Measurements from ENCODE around the gene SNX25. TPM values are rescaled to one million over a fixed set of nuclear protein-coding genes. Genes with fewer than 3 reads are reported as not detected.

SNX25 gene
- polyA plus RNA-seq, 1 donor from 2014 or later, result 6.4 TPM

GRCh38 chr4:185411849-185412248 is 202.5 kb downstream of the SNX25 start:
- Histone ChIP-seq H3K79me2 (replicated peaks; ENCODE audit: insufficient read depth, low read length) (no peaks in the 10 kb centered on the region), H3K27ac (ENCODE audit: low read length) (no peak overlapping the region), H3F3A (ENCODE audit: insufficient read depth, low read length, poor library complexity, severe bottlenecking) (no peaks in the 10 kb centered on the region), H3K36me3 (ENCODE audit: insufficient read depth, low read length) (peaks cover 8% of the 10 kb centered on the region), H3K9me2 (ENCODE audit: insufficient read depth, low read length) (no peaks in the 10 kb centered on the region), H3K4me3 (ENCODE audit: low read length) (no peak overlapping the region), H2AFZ (ENCODE audit: low read depth, low read length) (no peak overlapping the region), H3K9me3 (ENCODE audit: low read length) (no peaks in the 10 kb centered on the region), H3K9ac (ENCODE audit: low read length) (no peak overlapping the region), H4K20me1 (ENCODE audit: insufficient read depth) (no peaks in the 10 kb centered on the region), H3K4me2 (ENCODE audit: low read length) (no peak overlapping the region), H3K27me3 (ENCODE audit: insufficient read depth, low read depth, low read length) (no peaks in the 10 kb centered on the region)
- no peak for TF ChIP-seq RAD21 (conservative IDR thresholded peaks at IDR 0.05)
- no peak for TF ChIP-seq EP300 (conservative IDR thresholded peaks at IDR 0.05; ENCODE audit: poor library complexity, severe bottlenecking)
- TF ChIP-seq POLR2AphosphoS5 (IDR thresholded peaks at IDR 0.05), result no peak

GRCh38 chr4:185412412-185412811 is 203.0 kb downstream of the SNX25 start:
- TF ChIP-seq, protein P1, sequence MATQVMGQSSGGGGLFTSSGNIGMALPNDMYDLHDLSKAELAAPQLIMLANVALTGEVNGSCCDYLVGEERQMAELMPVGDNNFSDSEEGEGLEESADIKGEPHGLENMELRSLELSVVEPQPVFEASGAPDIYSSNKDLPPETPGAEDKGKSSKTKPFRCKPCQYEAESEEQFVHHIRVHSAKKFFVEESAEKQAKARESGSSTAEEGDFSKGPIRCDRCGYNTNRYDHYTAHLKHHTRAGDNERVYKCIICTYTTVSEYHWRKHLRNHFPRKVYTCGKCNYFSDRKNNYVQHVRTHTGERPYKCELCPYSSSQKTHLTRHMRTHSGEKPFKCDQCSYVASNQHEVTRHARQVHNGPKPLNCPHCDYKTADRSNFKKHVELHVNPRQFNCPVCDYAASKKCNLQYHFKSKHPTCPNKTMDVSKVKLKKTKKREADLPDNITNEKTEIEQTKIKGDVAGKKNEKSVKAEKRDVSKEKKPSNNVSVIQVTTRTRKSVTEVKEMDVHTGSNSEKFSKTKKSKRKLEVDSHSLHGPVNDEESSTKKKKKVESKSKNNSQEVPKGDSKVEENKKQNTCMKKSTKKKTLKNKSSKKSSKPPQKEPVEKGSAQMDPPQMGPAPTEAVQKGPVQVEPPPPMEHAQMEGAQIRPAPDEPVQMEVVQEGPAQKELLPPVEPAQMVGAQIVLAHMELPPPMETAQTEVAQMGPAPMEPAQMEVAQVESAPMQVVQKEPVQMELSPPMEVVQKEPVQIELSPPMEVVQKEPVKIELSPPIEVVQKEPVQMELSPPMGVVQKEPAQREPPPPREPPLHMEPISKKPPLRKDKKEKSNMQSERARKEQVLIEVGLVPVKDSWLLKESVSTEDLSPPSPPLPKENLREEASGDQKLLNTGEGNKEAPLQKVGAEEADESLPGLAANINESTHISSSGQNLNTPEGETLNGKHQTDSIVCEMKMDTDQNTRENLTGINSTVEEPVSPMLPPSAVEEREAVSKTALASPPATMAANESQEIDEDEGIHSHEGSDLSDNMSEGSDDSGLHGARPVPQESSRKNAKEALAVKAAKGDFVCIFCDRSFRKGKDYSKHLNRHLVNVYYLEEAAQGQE (IDR thresholded peaks at IDR 0.05; ENCODE audit: borderline replicate concordance), result no peak
- Histone ChIP-seq H3K9me2 (ENCODE audit: insufficient read depth, low read length) (no peaks in the 10 kb centered on the region), H3K4me2 (ENCODE audit: low read length) (no peak overlapping the region)

More at GRCh38 chr4:185412412-185412811, 203.0 kb downstream of the SNX25 start:
- no peaks in the 10 kb centered on the region for H4K20me1 ChIP-seq (ENCODE audit: insufficient read depth)
- H3K9ac ChIP-seq (ENCODE audit: low read length), result no peak overlapping the region
- no peaks in the 10 kb centered on the region for H3K79me2 ChIP-seq (replicated peaks; ENCODE audit: insufficient read depth, low read length)
- H3F3A ChIP-seq (ENCODE audit: insufficient read depth, low read length, poor library complexity, severe bottlenecking), result no peaks in the 10 kb centered on the region
- no peaks in the 10 kb centered on the region for H3K9me3 ChIP-seq (ENCODE audit: low read length)
- H3K27me3 ChIP-seq (ENCODE audit: insufficient read depth, low read depth, low read length), result no peaks in the 10 kb centered on the region
- H3K36me3 ChIP-seq (ENCODE audit: insufficient read depth, low read length), result peaks cover 11% of the 10 kb centered on the region
- no peak overlapping the region for H2AFZ ChIP-seq (ENCODE audit: low read depth, low read length)
- H3K4me3 ChIP-seq (ENCODE audit: low read length), result no peak overlapping the region
- H3K27ac ChIP-seq (ENCODE audit: low read length), result no peak overlapping the region

Other genes with a start within 250 kb of the SNX25 start
- gene HELT, start 191.1 kb upstream of the SNX25 start, polyA plus RNA-seq, result not detected in 2 replicates
- gene SLC25A4, start 66.3 kb upstream of the SNX25 start, polyA plus RNA-seq, result 139 and 140 TPM in 2 replicates
- gene CFAP97, start 5.6 kb upstream of the SNX25 start, polyA plus RNA-seq, result 26.1 and 29.8 TPM in 2 replicates
- 0.58 and 1.1 TPM in 2 replicates for gene LRP2BP, start 186.3 kb downstream of the SNX25 start, polyA plus RNA-seq
- gene ANKRD37, start 187.2 kb downstream of the SNX25 start, polyA plus RNA-seq, result 1.8 and 2.6 TPM in 2 replicates
- 38.9 and 39.7 TPM in 2 replicates for gene UFSP2, start 216.4 kb downstream of the SNX25 start, polyA plus RNA-seq

All from neural cell (in vitro differentiated cells).